NB4 (cell line): Measurements from ENCODE around the gene TENM4.

Experiments
- DNase-seq: peaks from one replicate; pipeline ENCODE4 v3.0.0; 2010; ENCODE audit warnings: low read depth
- H3K4me3 ChIP-seq: one replicate; pipeline ENCODE4 v1.5.1; 2011; ENCODE audit warnings: mild to moderate bottlenecking, low read depth, low read length, moderate library complexity
- MYC ChIP-seq: IDR thresholded peaks from 2 replicates; pipeline ENCODE4 v1.6.1; 2011; ENCODE audit warnings: low read depth, low read length
- POLR2A ChIP-seq: IDR thresholded peaks from 2 replicates; pipeline ENCODE4 v1.6.1; 2011; ENCODE audit warnings: mild to moderate bottlenecking; ENCODE audit not compliant: insufficient read length; ENCODE audit errors: extremely low read depth
- TF ChIP-seq, protein P1 (sequence below): IDR thresholded peaks from one replicate; pipeline ENCODE4 v1.5.1; 2012; ENCODE audit warnings: low read depth, low read length
- TF ChIP-seq, protein P2 (sequence below): IDR thresholded peaks from 2 replicates; pipeline ENCODE4 v1.6.1; 2011; ENCODE audit warnings: low read depth, low read length

TENM4 gene

DNA sequence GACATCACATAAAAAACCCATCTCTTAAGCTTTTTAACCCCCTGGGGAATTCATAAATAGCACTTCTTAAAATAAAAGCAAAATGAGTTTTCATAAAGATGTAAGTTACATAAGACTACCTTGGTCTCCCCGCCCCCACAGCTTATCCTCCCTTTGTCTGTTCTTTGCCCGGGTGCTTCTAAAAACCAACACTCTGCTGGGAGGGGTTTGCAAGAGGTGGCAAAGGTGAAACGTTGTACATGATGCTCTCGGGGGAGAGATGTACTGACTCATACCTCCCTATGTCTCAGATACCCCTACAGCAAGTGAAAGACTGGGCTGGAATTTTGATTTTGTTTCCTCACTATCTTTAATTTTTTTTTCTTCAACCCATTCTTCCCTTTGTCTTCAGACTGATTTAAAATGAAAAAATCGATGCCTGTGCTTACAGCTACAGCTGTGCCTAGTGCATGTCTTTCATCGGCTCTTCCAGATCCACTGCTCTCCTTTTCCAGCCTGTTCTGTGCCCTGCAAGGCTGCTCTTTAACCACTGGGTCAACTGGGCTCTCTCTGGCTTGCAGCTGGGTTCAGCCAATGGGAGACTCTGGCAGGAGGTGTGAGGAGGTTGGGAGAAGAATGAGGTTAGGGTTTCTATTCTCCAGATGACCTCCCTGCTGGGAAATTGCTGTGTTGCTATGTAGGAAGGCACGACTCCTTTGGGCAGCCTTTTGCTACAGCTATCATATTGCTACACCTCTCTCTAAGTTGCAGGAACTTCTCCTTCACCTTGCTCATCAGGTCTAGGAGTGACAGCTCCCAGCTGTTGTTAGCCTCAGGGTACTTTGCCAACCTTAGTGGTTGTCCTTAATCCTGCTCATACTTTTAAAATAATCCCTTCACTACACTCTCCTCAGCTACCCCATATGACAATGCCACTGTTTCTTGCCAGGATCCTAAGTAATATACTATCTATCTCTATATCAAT is 266.5 kb downstream of the TENM4 start:
- H3K4me3 ChIP-seq, result no peak overlapping the region
- DNase-seq, result no peak
- TF ChIP-seq, protein P1, sequence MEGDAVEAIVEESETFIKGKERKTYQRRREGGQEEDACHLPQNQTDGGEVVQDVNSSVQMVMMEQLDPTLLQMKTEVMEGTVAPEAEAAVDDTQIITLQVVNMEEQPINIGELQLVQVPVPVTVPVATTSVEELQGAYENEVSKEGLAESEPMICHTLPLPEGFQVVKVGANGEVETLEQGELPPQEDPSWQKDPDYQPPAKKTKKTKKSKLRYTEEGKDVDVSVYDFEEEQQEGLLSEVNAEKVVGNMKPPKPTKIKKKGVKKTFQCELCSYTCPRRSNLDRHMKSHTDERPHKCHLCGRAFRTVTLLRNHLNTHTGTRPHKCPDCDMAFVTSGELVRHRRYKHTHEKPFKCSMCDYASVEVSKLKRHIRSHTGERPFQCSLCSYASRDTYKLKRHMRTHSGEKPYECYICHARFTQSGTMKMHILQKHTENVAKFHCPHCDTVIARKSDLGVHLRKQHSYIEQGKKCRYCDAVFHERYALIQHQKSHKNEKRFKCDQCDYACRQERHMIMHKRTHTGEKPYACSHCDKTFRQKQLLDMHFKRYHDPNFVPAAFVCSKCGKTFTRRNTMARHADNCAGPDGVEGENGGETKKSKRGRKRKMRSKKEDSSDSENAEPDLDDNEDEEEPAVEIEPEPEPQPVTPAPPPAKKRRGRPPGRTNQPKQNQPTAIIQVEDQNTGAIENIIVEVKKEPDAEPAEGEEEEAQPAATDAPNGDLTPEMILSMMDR, result no peak
- TF ChIP-seq MYC (no peak), POLR2A (no peak)
- TF ChIP-seq, protein P2, sequence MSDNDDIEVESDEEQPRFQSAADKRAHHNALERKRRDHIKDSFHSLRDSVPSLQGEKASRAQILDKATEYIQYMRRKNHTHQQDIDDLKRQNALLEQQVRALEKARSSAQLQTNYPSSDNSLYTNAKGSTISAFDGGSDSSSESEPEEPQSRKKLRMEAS, result no peak

DNA sequence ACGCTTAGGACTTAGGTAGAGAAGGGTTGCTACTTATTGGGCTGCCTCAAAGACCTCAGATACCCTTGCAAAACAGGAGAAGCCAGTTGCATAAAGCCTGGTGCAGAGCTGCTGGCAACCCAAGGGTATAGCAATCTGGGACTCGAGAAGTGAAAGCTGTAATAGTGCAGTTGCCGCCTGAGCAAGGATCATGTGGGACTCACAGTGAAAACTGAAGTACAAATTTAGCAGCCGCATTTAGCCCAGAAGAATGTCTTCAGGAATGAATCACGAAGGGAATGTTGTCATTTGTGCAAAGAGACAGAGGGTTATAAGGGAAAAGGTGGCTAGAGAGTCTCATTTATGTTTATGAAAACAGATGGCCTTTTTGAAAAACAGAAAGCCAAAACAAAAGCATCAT is 267.2 kb downstream of the TENM4 start:
- DNase-seq, result no peak
- TF ChIP-seq, protein P1, result no peak
- TF ChIP-seq MYC, result no peak
- TF ChIP-seq, protein P2, result no peak
- TF ChIP-seq POLR2A, result no peak
- no peak overlapping the region for H3K4me3 ChIP-seq

DNA sequence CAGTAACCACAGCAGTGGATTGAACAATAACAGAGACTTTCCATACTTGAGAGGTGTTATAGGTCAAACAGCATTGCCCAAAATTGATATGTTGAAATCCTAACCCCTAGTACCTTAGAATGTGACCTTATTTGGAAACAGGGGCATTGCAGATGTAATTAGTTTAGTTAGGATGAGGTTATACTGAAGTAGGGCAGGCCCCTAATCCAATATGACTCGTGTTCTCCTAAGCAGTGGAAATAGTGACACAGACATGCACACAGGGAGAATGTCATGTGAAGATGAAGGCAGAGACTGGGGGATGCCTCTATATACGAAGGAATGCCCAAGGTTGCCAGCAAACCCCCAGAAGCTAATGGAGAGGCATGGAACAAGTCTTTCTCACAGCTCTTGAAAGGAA is 270.5 kb downstream of the TENM4 start:
- H3K4me3 ChIP-seq, result no peak overlapping the region
- TF ChIP-seq, protein P2, result no peak
- no peak for TF ChIP-seq POLR2A
- TF ChIP-seq MYC, result no peak
- TF ChIP-seq, protein P1, result no peak
- DNase-seq, result no peak

DNA sequence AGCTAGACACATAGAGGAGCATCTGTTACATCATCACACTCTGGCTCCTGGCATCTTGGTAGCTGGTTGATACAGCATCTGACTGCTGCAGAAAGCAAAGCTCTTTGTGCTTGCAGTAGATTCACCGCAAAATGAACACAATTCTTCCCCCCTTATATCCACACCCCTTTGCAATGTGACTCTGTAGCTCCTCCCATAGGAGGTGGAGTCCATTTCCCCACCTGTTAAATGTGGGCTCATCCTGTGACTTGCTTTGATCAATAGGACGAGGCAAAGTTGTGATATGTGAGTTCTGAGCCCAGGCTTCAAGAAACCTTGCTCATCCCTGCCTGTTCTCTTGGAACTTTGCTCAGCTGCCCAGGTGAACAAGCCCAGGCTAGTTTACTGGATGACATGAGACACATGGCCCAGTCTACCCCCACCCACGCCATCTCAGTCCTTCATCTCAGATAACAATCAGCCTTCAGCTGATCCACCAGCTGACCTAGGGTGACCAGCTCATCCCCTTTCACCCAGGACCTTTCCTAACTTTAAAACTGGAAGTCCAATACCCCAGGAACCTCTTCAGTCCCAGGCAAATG is 272.2 kb downstream of the TENM4 start:
- H3K4me3 ChIP-seq, result no peak overlapping the region
- TF ChIP-seq, protein P1, result no peak
- TF ChIP-seq, protein P2, result no peak
- TF ChIP-seq MYC (no peak), POLR2A (no peak)

DNA sequence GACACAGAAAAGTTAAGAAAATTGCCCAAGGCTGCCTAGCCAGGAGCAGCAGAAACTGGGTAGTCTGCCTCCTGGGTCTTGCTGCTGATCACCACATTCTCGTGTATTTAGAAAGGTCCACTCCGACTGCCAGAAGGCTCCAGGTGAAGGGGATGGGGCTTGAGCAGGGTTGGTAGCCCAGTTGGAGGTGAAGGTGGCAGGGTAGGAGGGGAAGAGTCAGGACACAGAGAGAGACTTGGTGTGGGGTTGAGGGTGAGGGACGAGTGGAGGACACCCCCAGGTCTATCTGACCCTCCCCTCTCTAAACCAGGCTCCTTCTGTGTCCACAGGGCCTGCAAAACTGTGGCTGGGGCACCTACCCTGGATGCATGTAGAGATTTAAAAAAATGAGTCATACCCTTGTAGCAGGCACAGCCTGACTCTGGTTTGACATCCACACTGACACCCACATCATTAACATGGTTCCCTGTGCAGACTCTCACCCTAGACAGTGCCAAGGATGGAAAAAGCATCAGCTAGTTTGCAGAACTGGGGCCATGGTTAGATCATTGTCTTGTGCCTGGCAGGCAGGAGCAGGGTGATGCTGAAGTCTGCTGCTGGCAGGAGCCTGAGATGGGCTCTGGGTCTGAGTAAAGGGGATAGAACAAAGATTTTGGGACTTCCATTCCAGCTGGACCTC is 273.2 kb downstream of the TENM4 start:
- H3K4me3 ChIP-seq, result no peak overlapping the region
- TF ChIP-seq MYC (no peak), POLR2A (no peak)
- TF ChIP-seq, protein P2, result no peak
- no peak for DNase-seq

More for the DNA sequence above, 272.2 kb downstream of the TENM4 start:
- no peak for DNase-seq
